Stomach smooth muscle (tissue), 2 donors: ENCODE measurements around the gene IPPK.

Source experiments
- H3K27ac ChIP-seq: one replicate; pipeline ENCODE4 v1.7.0; 2013; ENCODE audit warnings: mild to moderate bottlenecking, low read length, inconsistent platforms
- H3K27me3 ChIP-seq, 2 donors: one replicate each; pipeline ENCODE4 v1.7.0; 2013; ENCODE audit warnings: low read length in 2 of 2; ENCODE audit not compliant: insufficient read depth in 2 of 2, control insufficient read depth in 1 of 2
- H3K36me3 ChIP-seq, 2 donors: one replicate each; pipeline ENCODE4 v1.7.0; 2013; ENCODE audit warnings: low read length in 2 of 2; ENCODE audit not compliant: control insufficient read depth in 2 of 2, insufficient read depth in 2 of 2
- H3K4me1 ChIP-seq: one replicate; pipeline ENCODE4 v1.7.0; 2013; ENCODE audit warnings: low read length; ENCODE audit not compliant: control insufficient read depth, insufficient read depth
- H3K4me3 ChIP-seq, 2 donors: one replicate each; pipeline ENCODE4 v1.7.0; 2013; ENCODE audit warnings: low read length in 2 of 2
- H3K9ac ChIP-seq, 2 donors: one replicate each; pipeline ENCODE4 v1.7.0; 2013; ENCODE audit warnings: low read length in 2 of 2, mild to moderate bottlenecking in 1 of 2
- H3K9me3 ChIP-seq, 2 donors: one replicate each; pipeline ENCODE4 v1.7.0; 2013; ENCODE audit warnings: low read length in 2 of 2; ENCODE audit not compliant: control insufficient read depth in 2 of 2
- donor health status: healthy.
- donor health status: Pancreatic carcinoma.

Gene IPPK

GRCh38 chr9:92620845-92621244 is 49.1 kb downstream of the IPPK start:
- Histone ChIP-seq H3K27me3 (no peaks in the 10 kb centered on the region), H3K9me3 (no peaks in the 10 kb centered on the region), H3K9ac (no peak overlapping the region), H3K4me1 (peaks cover 47% of the 10 kb centered on the region), H3K36me3 (peaks cover 5 to 9% of the 10 kb centered on the region in 2 donors), H3K4me3 (no peak overlapping the region), H3K27ac (peak overlapping the region; percentile 92)

DNA sequence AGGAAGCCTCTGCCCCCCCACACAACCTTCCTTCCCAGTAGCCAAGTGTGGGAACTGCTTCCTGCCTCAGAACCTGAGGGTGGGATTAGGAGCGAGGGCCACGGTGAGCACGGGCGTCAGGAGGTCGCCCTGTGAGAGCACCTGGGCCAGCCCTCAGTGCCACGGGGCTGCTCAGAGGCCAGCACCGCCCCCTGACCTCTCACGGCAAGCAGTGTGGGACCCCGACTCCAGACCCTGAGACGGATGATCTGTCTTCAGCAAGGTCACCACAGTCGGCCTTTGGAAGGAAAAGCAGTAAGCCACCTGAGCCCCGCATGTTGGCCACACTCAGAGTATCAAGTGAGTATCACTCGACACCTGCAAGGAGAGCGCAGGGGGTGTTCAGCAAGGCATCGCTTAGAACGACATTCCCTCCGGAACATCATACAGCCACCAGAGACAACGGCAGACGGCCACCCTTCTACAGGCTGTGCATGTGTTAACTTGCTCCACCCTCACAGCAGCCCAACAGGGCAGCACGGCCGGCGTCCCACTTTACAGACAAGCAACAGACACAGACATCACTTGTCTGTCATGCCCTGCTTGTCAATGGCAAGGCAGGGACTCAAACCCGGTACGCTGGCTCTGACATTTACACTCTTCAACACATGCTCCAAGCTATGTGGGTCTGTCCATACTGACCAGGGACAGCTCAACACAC is 50.2 kb downstream of the IPPK start:
- H3K9ac ChIP-seq: no peak overlapping the region
- H3K4me1 ChIP-seq: peaks cover 58% of the 10 kb centered on the region
- H3K27me3 ChIP-seq: no peaks in the 10 kb centered on the region
- H3K27ac ChIP-seq: peak overlapping the region; percentile 92
- H3K9me3 ChIP-seq: no peaks in the 10 kb centered on the region
- peak overlapping the region in 1 of 2 donors; percentile 3 for H3K4me3 ChIP-seq
- H3K36me3 ChIP-seq: peaks cover 5 to 11% of the 10 kb centered on the region in 2 donors

DNA sequence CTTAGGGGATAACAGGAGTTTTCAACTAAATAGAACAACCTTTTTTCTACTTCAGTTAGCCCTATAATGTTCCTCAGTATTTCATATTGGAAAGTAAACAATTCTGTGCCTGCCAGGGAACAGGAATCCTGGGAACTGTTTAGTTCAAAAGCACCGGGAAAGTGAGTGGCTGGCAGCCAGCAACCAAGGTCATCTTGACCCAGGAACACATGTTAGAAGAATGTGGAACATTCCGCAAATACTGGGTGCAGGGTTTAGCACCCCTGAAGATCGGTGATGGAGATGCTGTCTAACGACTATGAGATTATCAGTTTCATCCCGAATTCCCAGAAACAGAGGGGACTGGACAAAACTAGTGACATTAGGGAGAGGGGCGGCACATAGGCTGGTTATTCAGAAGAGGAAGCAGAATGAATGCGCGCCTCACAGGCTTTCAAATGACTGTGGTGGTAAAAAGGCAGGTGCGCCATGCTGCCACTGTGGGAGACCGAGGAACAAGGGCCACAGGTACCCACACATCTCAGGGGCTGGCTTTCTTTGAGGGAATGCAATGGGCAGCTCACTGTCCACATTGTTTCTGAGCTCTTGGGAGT is 51.2 kb downstream of the IPPK start:
- H3K9me3 ChIP-seq: no peaks in the 10 kb centered on the region
- H3K9ac ChIP-seq: peak overlapping the region in 1 of 2 donors; percentile 2
- H3K36me3 ChIP-seq: peaks cover 4 to 5% of the 10 kb centered on the region in 2 donors
- peaks cover 65% of the 10 kb centered on the region for H3K4me1 ChIP-seq
- H3K4me3 ChIP-seq: no peak overlapping the region
- no peaks in the 10 kb centered on the region for H3K27me3 ChIP-seq
- H3K27ac ChIP-seq: peak overlapping the region; percentile 92

- H3K27ac ChIP-seq: peak overlapping the region; percentile 92
- H3K4me1 ChIP-seq: peaks cover 65% of the 10 kb centered on the region
- H3K36me3 ChIP-seq: peaks cover 2 to 5% of the 10 kb centered on the region in 2 donors
- H3K27me3 ChIP-seq: no peaks in the 10 kb centered on the region
- H3K9ac ChIP-seq: peak overlapping the region; percentile 2 to 42
- no peaks in the 10 kb centered on the region for H3K9me3 ChIP-seq
- H3K4me3 ChIP-seq: no peak overlapping the region
These were observed 51.9 kb downstream of the IPPK start for GRCh38 chr9:92617951-92618510.

- peak overlapping the region; percentile 92 for H3K27ac ChIP-seq
- H3K9ac ChIP-seq: peak overlapping the region; percentile 30 to 55
- peaks cover 3 to 5% of the 10 kb centered on the region in 2 donors for H3K36me3 ChIP-seq
- H3K4me3 ChIP-seq: peak overlapping the region; percentile 14 to 47
- H3K9me3 ChIP-seq: no peaks in the 10 kb centered on the region
- H3K27me3 ChIP-seq: no peaks in the 10 kb centered on the region
- H3K4me1 ChIP-seq: peaks cover 65% of the 10 kb centered on the region
These were observed 52.6 kb downstream of the IPPK start for GRCh38 chr9:92617195-92617813.

DNA sequence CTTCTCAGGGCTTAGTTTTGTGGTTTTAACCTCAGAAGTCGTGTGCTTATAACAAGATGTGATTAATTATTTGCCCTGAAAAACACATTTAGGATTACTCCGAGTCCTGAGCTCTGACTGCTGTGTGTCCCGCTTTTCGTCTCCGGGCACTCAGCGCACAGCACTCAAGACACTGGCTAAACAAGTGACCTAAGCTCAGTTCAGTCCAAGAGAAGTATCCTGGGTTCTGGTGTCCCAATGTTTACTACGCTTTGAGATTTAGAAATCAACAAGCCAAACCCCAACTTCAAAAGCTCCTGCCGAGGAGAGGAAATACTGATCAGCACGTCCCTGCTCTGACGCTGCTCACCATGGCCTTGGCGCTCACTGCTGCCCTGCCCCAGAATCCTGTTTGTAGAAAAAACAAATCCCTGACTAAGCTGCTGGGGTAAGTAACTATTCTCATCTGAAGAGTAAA is 53.2 kb downstream of the IPPK start:
- Histone ChIP-seq H3K9me3 (no peaks in the 10 kb centered on the region), H3K4me3 (peak overlapping the region; percentile 46 to 47), H3K27me3 (no peaks in the 10 kb centered on the region), H3K36me3 (peaks cover 5 to 9% of the 10 kb centered on the region in 2 donors), H3K27ac (peak overlapping the region; percentile 92), H3K9ac (peak overlapping the region; percentile 34 to 55), H3K4me1 (peaks cover 70% of the 10 kb centered on the region)

DNA sequence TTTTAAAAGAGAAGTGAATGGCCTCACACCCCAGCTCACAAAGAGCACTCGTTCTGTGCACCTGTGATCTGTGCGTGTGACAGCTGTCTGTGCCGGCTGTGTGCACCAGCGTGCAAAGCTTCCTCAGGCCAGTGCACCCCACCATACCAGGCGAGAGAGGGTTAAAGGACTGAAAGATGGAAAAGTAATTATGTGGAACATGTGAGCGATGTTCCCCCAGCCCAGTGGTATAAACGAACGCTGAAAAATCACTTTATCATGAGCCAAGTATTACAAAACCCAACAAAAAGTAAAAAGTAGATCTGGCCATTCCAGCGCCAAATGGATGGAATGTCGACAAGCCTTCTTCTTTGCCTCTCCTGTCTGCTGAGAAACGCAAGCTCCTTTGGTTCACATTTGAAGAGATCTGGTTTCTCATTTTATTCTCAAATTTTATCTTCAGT is 53.7 kb downstream of the IPPK start:
- H3K4me1 ChIP-seq: peaks cover 71% of the 10 kb centered on the region
- peak overlapping the region; percentile 46 to 47 for H3K4me3 ChIP-seq
- H3K36me3 ChIP-seq: peaks cover 5 to 9% of the 10 kb centered on the region in 2 donors
- H3K9ac ChIP-seq: peak overlapping the region; percentile 34 to 55
- H3K27me3 ChIP-seq: no peaks in the 10 kb centered on the region
- peak overlapping the region; percentile 92 for H3K27ac ChIP-seq
- H3K9me3 ChIP-seq: no peaks in the 10 kb centered on the region

DNA sequence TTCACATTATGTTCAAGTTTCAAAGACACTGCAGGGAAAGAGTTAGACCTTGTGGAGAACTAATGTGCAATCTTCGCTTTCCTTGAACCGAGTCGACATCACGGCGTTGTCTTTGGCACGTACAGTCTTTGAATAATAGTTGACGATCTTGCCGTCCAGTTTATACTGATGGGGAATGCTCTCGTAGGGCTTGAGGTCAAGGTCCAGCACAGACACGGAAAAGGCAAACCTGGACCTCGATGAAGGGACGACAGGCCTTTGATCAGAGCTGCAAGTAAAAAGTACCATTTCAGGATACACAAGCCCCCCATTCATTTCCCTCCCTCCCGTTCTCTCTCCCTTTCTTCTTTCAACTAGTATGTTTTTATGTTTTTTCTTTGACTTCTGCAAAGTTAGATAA is 54.1 kb downstream of the IPPK start:
- H3K27ac ChIP-seq: peak overlapping the region; percentile 92
- no peaks in the 10 kb centered on the region for H3K9me3 ChIP-seq
- peaks cover 76% of the 10 kb centered on the region for H3K4me1 ChIP-seq
- H3K4me3 ChIP-seq: peak overlapping the region in 1 of 2 donors; percentile 47
- H3K36me3 ChIP-seq: peaks cover 5 to 9% of the 10 kb centered on the region in 2 donors
- H3K27me3 ChIP-seq: no peaks in the 10 kb centered on the region
- H3K9ac ChIP-seq: peak overlapping the region in 1 of 2 donors; percentile 34

GRCh38 chr9:92614763-92615461 is 55.0 kb downstream of the IPPK start:
- H3K9me3 ChIP-seq: no peaks in the 10 kb centered on the region
- H3K4me3 ChIP-seq: no peak overlapping the region
- H3K27ac ChIP-seq: peak overlapping the region; percentile 92
- peaks cover 73% of the 10 kb centered on the region for H3K4me1 ChIP-seq
- peak overlapping the region; percentile 7 to 29 for H3K9ac ChIP-seq
- H3K27me3 ChIP-seq: no peaks in the 10 kb centered on the region
- H3K36me3 ChIP-seq: peaks cover 0 to 9% of the 10 kb centered on the region in 2 donors

DNA sequence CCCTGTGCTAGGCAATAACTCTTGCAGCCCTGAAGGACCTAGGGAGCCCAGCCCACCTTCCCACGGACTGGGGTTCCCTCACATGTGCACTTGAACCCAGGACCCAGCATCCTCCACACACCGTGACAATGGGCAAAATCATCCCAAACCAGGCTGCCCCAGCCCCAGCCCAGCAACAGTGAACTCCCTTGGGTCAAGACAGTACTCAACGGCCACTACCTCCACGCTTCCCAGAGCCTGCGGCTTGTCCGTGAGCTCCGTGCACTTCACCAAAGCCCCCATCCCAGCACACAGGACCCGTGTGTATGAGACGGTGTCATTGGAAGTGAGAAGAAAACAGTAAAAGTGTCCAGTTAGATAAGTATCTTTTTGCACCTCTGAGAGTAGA is 55.8 kb downstream of the IPPK start:
- H3K27me3 ChIP-seq: no peaks in the 10 kb centered on the region
- H3K9ac ChIP-seq: no peak overlapping the region
- H3K4me3 ChIP-seq: no peak overlapping the region
- peaks cover 0 to 9% of the 10 kb centered on the region in 2 donors for H3K36me3 ChIP-seq
- no peaks in the 10 kb centered on the region for H3K9me3 ChIP-seq
- H3K4me1 ChIP-seq: peaks cover 74% of the 10 kb centered on the region
- peak overlapping the region; percentile 53 for H3K27ac ChIP-seq
